Measurements from ENCODE around the gene PGF.

The PGF gene

DNA sequence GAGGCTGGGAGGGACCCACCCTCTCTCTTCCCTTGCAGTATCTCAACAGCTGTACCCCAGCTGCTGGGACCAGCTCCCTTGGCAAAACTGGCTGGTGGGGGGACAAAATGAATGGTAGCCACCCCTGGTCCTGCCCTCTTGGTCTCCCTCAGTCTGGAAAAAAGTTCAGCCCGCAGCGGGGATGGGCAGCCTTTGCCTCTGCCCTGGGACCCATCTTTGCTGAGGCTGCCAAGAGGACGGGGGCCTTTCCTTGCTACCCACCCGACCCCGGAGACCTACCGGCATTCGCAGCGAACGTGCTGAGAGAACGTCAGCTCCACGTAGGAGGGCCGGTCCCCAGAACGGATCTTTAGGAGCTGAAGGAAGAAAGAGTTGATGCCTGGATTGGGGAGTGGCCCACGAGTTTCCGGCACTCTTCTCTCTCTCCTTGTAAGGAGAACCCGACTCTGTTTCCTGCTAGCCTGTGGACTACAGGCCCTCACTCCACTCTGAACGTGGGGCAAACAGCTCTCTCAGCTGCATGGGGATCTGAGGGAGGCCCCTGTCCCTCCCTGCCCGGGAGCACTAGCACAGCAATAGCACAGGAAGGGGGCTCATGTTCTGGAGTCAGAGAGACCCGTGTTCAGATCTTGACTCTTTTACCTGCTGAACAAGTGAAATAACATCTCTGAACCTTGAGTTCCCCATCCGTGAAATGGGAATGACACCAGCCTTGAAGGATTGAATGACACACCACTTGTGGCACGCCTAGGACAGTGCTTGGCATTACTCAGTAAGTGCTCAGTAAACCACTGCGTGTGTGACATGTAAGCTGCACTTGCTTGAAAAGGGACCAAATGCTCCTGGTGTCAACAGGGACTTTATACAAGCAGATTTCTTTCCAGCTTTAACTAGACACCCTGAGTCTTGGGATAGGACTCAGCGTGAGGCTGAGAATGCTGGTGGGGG lies 6.9 kb downstream of the PGF start:
- Histone ChIP-seq H2AFZ (ENCODE audit: low read length) (peak overlapping the region; percentile 30), H2BK12ac (ENCODE audit: low read length) (no peak overlapping the region), H2BK5ac (ENCODE audit: low read length) (no peak overlapping the region), H3K27me3 (ENCODE audit: control insufficient read depth in 3 of 3, insufficient read depth in 3 of 3, low read depth in 1 of 3, low read length in 3 of 3) (no peaks in the 10 kb centered on the region), H4K91ac (ENCODE audit: low read depth, low read length, poor library complexity) (no peak overlapping the region), H3K9ac (ENCODE audit: low read depth, low read length, poor library complexity) (no peak overlapping the region), H2AK5ac (ENCODE audit: low read depth, low read length) (no peak overlapping the region), H2BK15ac (ENCODE audit: low read length) (no peak overlapping the region), H3K9me3 (replicated peaks in 1 of 2; ENCODE audit: control insufficient read depth in 2 of 2, insufficient read depth in 1 of 2, low read depth in 1 of 2, low read length in 2 of 2) (no peaks in the 10 kb centered on the region), H2BK120ac (ENCODE audit: low read depth, low read length) (no peak overlapping the region), H3K36me3 (replicated peaks in 1 of 2; ENCODE audit: control insufficient read depth in 2 of 2, insufficient read depth in 2 of 2, low read length in 2 of 2) (no peaks in the 10 kb centered on the region), H3K18ac (ENCODE audit: low read length) (no peak overlapping the region), H3K27ac (replicated peaks; ENCODE audit: low read length) (no peak overlapping the region), H3K4me1 (ENCODE audit: control insufficient read depth in 2 of 2, insufficient read depth in 1 of 2, low read depth in 1 of 2, low read length in 2 of 2) (peaks cover 5 to 21% of the 10 kb centered on the region in 2 donors), H3K23ac (ENCODE audit: low read depth, low read length, poor library complexity) (no peak overlapping the region), H3K14ac (ENCODE audit: low read length) (no peak overlapping the region), H3K4me2 (ENCODE audit: insufficient read depth, low read length, poor library complexity, severe bottlenecking) (no peak overlapping the region), H4K8ac (ENCODE audit: low read depth, low read length) (no peak overlapping the region), H3K4ac (ENCODE audit: low read length) (no peak overlapping the region), H3K4me3 (ENCODE audit: low read length in 2 of 2) (no peak overlapping the region), H3K79me1 (ENCODE audit: low read depth, low read length) (no peaks in the 10 kb centered on the region)
- no peak for DNase-seq (ENCODE audit: low spot score)
- no CpG with 5 or more reads among the region's 23 CpGs for WGBS, 2 donors (ENCODE audit: extremely low coverage in 2 of 2, insufficient read length in 2 of 2, insufficient replicate concordance in 1 of 2)

DNA sequence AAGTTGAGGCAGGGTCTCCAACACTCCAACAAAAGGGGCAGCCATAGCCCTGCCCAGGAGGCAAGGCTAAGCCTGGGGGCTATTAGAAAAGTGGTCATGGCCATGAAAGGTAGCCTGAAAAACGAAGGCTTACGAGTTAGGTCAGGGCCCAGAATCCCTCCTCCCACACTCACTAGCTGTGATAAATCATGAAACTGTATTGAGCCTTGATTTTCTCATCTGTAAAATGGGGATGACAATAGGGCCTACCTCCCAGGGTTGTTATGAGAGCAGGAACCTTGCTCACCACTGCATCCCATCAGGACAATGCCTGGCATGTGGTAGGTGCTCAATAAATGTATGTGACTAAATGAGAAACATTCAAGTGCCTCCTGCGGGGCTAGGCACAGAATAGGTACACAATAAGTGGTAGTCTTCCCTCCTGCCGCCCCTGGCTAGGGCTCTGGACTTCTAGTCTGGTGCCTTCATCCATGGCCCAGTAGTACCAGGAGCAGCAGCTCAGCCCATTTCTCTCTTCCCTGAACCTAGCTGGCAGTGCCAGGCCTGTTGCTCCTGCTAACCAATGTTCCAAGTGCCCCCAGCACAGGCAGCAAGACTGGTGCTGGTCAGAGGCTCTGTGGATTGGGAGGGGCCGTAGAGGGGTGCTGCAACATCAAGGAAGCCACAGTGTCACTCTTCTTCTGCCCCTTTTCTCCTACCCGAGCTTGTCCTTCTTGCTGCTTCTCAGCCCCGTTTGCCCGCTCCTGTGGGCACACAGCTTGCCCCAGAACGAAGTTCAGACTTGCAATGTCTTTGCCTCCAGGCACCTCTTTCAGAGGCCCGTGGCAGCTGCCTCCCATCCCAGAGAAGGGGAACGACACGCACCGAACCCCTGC lies 7.8 kb downstream of the PGF start:
- Histone ChIP-seq H3K23ac (ENCODE audit: low read depth, low read length, poor library complexity) (no peak overlapping the region), H3K36me3 (replicated peaks in 1 of 2; ENCODE audit: control insufficient read depth in 2 of 2, insufficient read depth in 2 of 2, low read length in 2 of 2) (no peaks in the 10 kb centered on the region), H3K14ac (ENCODE audit: low read length) (no peak overlapping the region), H4K8ac (ENCODE audit: low read depth, low read length) (no peak overlapping the region), H3K9me3 (replicated peaks in 1 of 2; ENCODE audit: control insufficient read depth in 2 of 2, insufficient read depth in 1 of 2, low read depth in 1 of 2, low read length in 2 of 2) (no peaks in the 10 kb centered on the region), H2BK15ac (ENCODE audit: low read length) (no peak overlapping the region), H3K18ac (ENCODE audit: low read length) (peak overlapping the region; percentile 48), H3K4me3 (ENCODE audit: low read length in 2 of 2) (no peak overlapping the region), H3K4ac (ENCODE audit: low read length) (no peak overlapping the region), H3K27me3 (ENCODE audit: control insufficient read depth in 3 of 3, insufficient read depth in 3 of 3, low read depth in 1 of 3, low read length in 3 of 3) (no peaks in the 10 kb centered on the region), H3K4me1 (ENCODE audit: control insufficient read depth in 2 of 2, insufficient read depth in 1 of 2, low read depth in 1 of 2, low read length in 2 of 2) (peaks cover 5 to 15% of the 10 kb centered on the region in 2 donors), H3K9ac (ENCODE audit: low read depth, low read length, poor library complexity) (no peak overlapping the region), H2BK5ac (ENCODE audit: low read length) (no peak overlapping the region), H3K27ac (replicated peaks; ENCODE audit: low read length) (no peak overlapping the region), H2BK12ac (ENCODE audit: low read length) (no peak overlapping the region), H2AK5ac (ENCODE audit: low read depth, low read length) (peak overlapping the region; percentile 22), H2AFZ (ENCODE audit: low read length) (no peak overlapping the region), H3K79me1 (ENCODE audit: low read depth, low read length) (no peaks in the 10 kb centered on the region), H4K91ac (ENCODE audit: low read depth, low read length, poor library complexity) (no peak overlapping the region), H3K4me2 (ENCODE audit: insufficient read depth, low read length, poor library complexity, severe bottlenecking) (no peak overlapping the region), H2BK120ac (ENCODE audit: low read depth, low read length) (no peak overlapping the region)
- no peak for DNase-seq (ENCODE audit: low spot score)
- no CpG with 5 or more reads among the region's 13 CpGs for WGBS, 2 donors (ENCODE audit: extremely low coverage in 2 of 2, insufficient read length in 2 of 2, insufficient replicate concordance in 1 of 2)

DNA sequence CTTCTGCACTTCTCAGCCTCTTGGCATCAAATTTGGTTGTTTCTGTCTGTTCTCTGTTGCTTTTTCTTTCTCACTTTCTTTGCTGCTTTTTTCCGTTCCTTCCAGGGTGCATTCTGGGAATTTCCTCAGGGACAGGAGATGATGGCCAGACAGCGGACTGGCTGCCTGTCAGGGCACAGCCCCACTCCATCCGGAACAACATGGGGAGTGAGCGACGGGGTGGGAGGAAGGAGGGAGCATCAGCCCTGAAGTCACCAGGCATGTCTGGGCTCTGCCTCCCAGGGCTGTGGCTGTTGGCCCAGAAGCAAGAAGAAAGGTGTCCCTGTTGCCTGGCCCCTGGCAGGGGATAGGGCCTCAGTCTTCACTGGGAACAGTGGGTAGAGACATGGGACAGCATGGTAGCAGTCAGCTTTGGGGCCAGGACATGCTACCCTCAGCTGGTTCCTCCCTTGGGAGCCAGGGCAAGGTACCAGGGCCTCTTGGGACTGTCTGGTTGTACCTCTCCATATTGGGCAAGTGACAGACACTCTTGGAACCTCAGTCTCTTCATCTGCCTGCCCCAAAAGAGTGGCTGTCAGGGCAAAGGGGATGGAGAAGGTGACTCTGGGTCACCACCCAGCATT lies 8.6 kb downstream of the PGF start:
- H2AFZ ChIP-seq (ENCODE audit: low read length) = peak overlapping the region; percentile 89
- no peaks in the 10 kb centered on the region for H3K79me1 ChIP-seq (ENCODE audit: low read depth, low read length)
- no peak overlapping the region for H2BK12ac ChIP-seq (ENCODE audit: low read length)
- H3K27ac ChIP-seq (replicated peaks; ENCODE audit: low read length) = no peak overlapping the region
- no peaks in the 10 kb centered on the region for H3K9me3 ChIP-seq (replicated peaks in 1 of 2; ENCODE audit: control insufficient read depth in 2 of 2, insufficient read depth in 1 of 2, low read depth in 1 of 2, low read length in 2 of 2)
- H3K9ac ChIP-seq (ENCODE audit: low read depth, low read length, poor library complexity) = no peak overlapping the region
- no peak overlapping the region for H2BK15ac ChIP-seq (ENCODE audit: low read length)
- no peak overlapping the region for H3K14ac ChIP-seq (ENCODE audit: low read length)
- H3K36me3 ChIP-seq (replicated peaks in 1 of 2; ENCODE audit: control insufficient read depth in 2 of 2, insufficient read depth in 2 of 2, low read length in 2 of 2) = no peaks in the 10 kb centered on the region
- H3K4me1 ChIP-seq (ENCODE audit: control insufficient read depth in 2 of 2, insufficient read depth in 1 of 2, low read depth in 1 of 2, low read length in 2 of 2) = peaks cover 7 to 12% of the 10 kb centered on the region in 2 donors
- no peaks in the 10 kb centered on the region for H3K27me3 ChIP-seq (ENCODE audit: control insufficient read depth in 3 of 3, insufficient read depth in 3 of 3, low read depth in 1 of 3, low read length in 3 of 3)
- no peak overlapping the region for H4K91ac ChIP-seq (ENCODE audit: low read depth, low read length, poor library complexity)
- H3K4me3 ChIP-seq (ENCODE audit: low read length in 2 of 2) = no peak overlapping the region
- no peak overlapping the region for H3K4me2 ChIP-seq (ENCODE audit: insufficient read depth, low read length, poor library complexity, severe bottlenecking)
- WGBS, 2 donors (ENCODE audit: extremely low coverage in 2 of 2, insufficient read length in 2 of 2, insufficient replicate concordance in 1 of 2) = no CpG with 5 or more reads among the region's 5 CpGs
- no peak overlapping the region for H4K8ac ChIP-seq (ENCODE audit: low read depth, low read length)
- H3K18ac ChIP-seq (ENCODE audit: low read length) = no peak overlapping the region
- no peak overlapping the region for H3K23ac ChIP-seq (ENCODE audit: low read depth, low read length, poor library complexity)
- H2BK120ac ChIP-seq (ENCODE audit: low read depth, low read length) = no peak overlapping the region
- H3K4ac ChIP-seq (ENCODE audit: low read length) = no peak overlapping the region
- no peak overlapping the region for H2AK5ac ChIP-seq (ENCODE audit: low read depth, low read length)
- DNase-seq (ENCODE audit: low spot score) = no peak
- H2BK5ac ChIP-seq (ENCODE audit: low read length) = no peak overlapping the region
